Endothelial cell of umbilical vein (primary cell): Measurements from ENCODE around the gene RARRES2. TPM values are rescaled to one million over a fixed set of nuclear protein-coding genes. Genes with fewer than 3 reads are reported as not detected.

Source experiments
- BruUV-seq: library from RNA; stranded (reverse); fragments of 400-500 nt; replicated peaks from 2 replicates; lab custom pipeline; 2021; lab: Mats Ljungman, UMichigan
- CTCF ChIA-PET: fragments of 300-600, 350-600 bp; sonication (Branson Sonifier 250); formaldehyde crosslinking; loops from one replicate; lab custom pipeline; 2021; ENCODE audit warnings: antibody characterized with exemption, inconsistent platforms; lab: Charles Lee
- POLR2A ChIA-PET: fragments of 300-600, 350-600 bp; sonication (Branson Sonifier 250); formaldehyde crosslinking; loops from one replicate; lab custom pipeline; 2021; ENCODE audit warnings: antibody characterized with exemption, inconsistent platforms; lab: Charles Lee
- DNase-seq: peaks from one replicate; pipeline ENCODE4 v3.0.0-alpha.2; 2011; ENCODE audit warnings: low read depth, low spot score
- FAIRE-seq: peaks from 2 replicates; lab custom pipeline; 2011; peaks lifted over from hg19 to GRCh38; lab: Jason Lieb, UNC
- H2AFZ ChIP-seq: 2 replicates; pipeline ENCODE4 v1.6.0; 2012; ENCODE audit warnings: low read depth, low read length, control low read depth, inconsistent platforms
- H3K27ac ChIP-seq: 2 replicates; pipeline ENCODE4 v1.5.1; 2011; ENCODE audit warnings: low read depth, mild to moderate bottlenecking, control low read depth, low read length, moderate library complexity; ENCODE audit not compliant: insufficient read depth
- H3K27me3 ChIP-seq, 2 experiments: 2 replicates each; pipeline versions ENCODE4 v1.6.0 to v1.6.1; 2011; ENCODE audit warnings: low read length in 2 of 2, mixed read lengths in 1 of 2; ENCODE audit not compliant: control insufficient read depth in 2 of 2, insufficient read depth in 2 of 2
- H3K36me3 ChIP-seq, 2 experiments: 2 replicates in 1 of 2; 3 replicates in 1 of 2; pipeline ENCODE4 v1.5.1; 2011; ENCODE audit warnings: low read length in 2 of 2, mild to moderate bottlenecking in 1 of 2, moderate library complexity in 1 of 2; ENCODE audit not compliant: control insufficient read depth in 2 of 2, insufficient read depth in 2 of 2; ENCODE audit errors: extremely low read depth in 1 of 2
- H3K4me1 ChIP-seq: 3 replicates; pipeline ENCODE4 v1.5.1; 2011; ENCODE audit warnings: mild to moderate bottlenecking, low read length; ENCODE audit not compliant: control insufficient read depth, insufficient read depth; ENCODE audit errors: extremely low read depth
- H3K4me2 ChIP-seq: 2 replicates; pipeline ENCODE4 v1.6.1; 2011; ENCODE audit warnings: low read length, control low read depth, mixed read lengths; ENCODE audit not compliant: insufficient read depth
- H3K4me3 ChIP-seq, 3 experiments: fragments of 200-600 bp in 1 of 3; sonication (generic), shearing (Covaris generic) in 1 of 3; replicated peaks in 1 of 3; 2 replicates each; pipeline ENCODE4 v1.5.1; 2011 to 2016; ENCODE audit warnings: control low read depth in 3 of 3, low read length in 3 of 3, mild to moderate bottlenecking in 2 of 3, inconsistent platforms in 1 of 3, low read depth in 1 of 3, moderate library complexity in 1 of 3; ENCODE audit not compliant: insufficient read depth in 1 of 3
- H3K79me2 ChIP-seq: 2 replicates; pipeline ENCODE4 v1.6.0; 2012; ENCODE audit warnings: low read length, inconsistent platforms; ENCODE audit not compliant: control insufficient read depth, insufficient read depth
- H3K9ac ChIP-seq: replicated peaks from 2 replicates; pipeline ENCODE3; 2011; ENCODE audit warnings: low read length, control low read depth; ENCODE audit not compliant: insufficient read depth; ENCODE audit errors: extremely low read depth
- H3K9me1 ChIP-seq: replicated peaks from 3 replicates; pipeline ENCODE4 v1.6.0; 2011; ENCODE audit warnings: mild to moderate bottlenecking, low read length; ENCODE audit not compliant: control insufficient read depth, insufficient read depth; ENCODE audit errors: extremely low read depth
- H3K9me3 ChIP-seq: replicated peaks from 2 replicates; pipeline ENCODE4 v1.5.1; 2012; ENCODE audit warnings: low read length, inconsistent platforms; ENCODE audit not compliant: control insufficient read depth, insufficient read depth
- H4K20me1 ChIP-seq: replicated peaks from 2 replicates; pipeline ENCODE3; 2011; ENCODE audit warnings: mild to moderate bottlenecking, low read length; ENCODE audit not compliant: control insufficient read depth, insufficient read depth; ENCODE audit errors: extremely low read depth
- CTCF ChIP-seq, 2 donors: IDR thresholded peaks; 1 replicate in 1 of 2; 2 replicates in 1 of 2; pipeline ENCODE4 v1.5.1; 2011; ENCODE audit warnings: low read length in 2 of 2, mild to moderate bottlenecking in 2 of 2, moderate library complexity in 2 of 2, control low read depth in 1 of 2, inconsistent platforms in 1 of 2, low read depth in 1 of 2; ENCODE audit not compliant: insufficient read depth in 1 of 2; ENCODE audit errors: extremely low read depth in 1 of 2
- EZH2 ChIP-seq: IDR thresholded peaks from 2 replicates; pipeline ENCODE4 v1.6.1; 2012; ENCODE audit warnings: borderline replicate concordance, low read depth, mild to moderate bottlenecking, moderate library complexity, low read length, inconsistent platforms; ENCODE audit not compliant: severe bottlenecking
- FOS ChIP-seq: IDR thresholded peaks from 2 replicates; pipeline ENCODE4 v1.6.1; 2011; ENCODE audit warnings: mild to moderate bottlenecking, low read length, moderate library complexity, borderline replicate concordance; ENCODE audit not compliant: insufficient read depth
- GATA2 ChIP-seq: IDR thresholded peaks from 2 replicates; pipeline ENCODE4 v1.7.0; 2011; ENCODE audit warnings: low read depth, mild to moderate bottlenecking, moderate library complexity, mixed read lengths, low read length; ENCODE audit not compliant: insufficient read length, insufficient read depth
- JUN ChIP-seq: IDR thresholded peaks from 2 replicates; pipeline ENCODE4 v1.6.1; 2011; ENCODE audit warnings: borderline replicate concordance, low read depth; ENCODE audit not compliant: insufficient read length, insufficient read depth
- MAX ChIP-seq: IDR thresholded peaks from 2 replicates; pipeline ENCODE4 v1.6.1; 2011; ENCODE audit not compliant: insufficient read depth, insufficient read length
- POLR2A ChIP-seq: IDR thresholded peaks from 2 replicates; pipeline ENCODE4 v1.6.1; 2012; ENCODE audit warnings: low read depth, mild to moderate bottlenecking, control low read depth, low read length
- POLR2AphosphoS5 ChIP-seq: IDR thresholded peaks from 2 replicates; pipeline ENCODE4 v1.6.1; 2012; ENCODE audit warnings: low read depth, mild to moderate bottlenecking, control low read depth, low read length, moderate library complexity; ENCODE audit not compliant: insufficient read depth
- dilution Hi-C: fragments of 300-500 bp; cut with MboI; formaldehyde crosslinking; loops from one replicate; pipeline ENCODE4 v1.15.0; 2019; ENCODE audit warnings: low sequenced_read_pairs; ENCODE audit not compliant: extremely low pct_ligation_motif_present
- intact Hi-C: fragments of 100-400 bp; cut with micrococcal nuclease; formaldehyde crosslinking; loops from one replicate; pipeline ENCODE4 v1.10.0; 2022
- polyA plus RNA-seq, 4 experiments: library from polyadenylated mRNA; depleted of rRNA in 3 of 4; stranded (reverse) in 3 of 4; unstranded in 1 of 4; fragments of >200 nt; gene quantifications; 2 replicates each; pipeline versions ENCODE4 v1.2.1 to v1.2.3, GENCODE V29; 2011 to 2012; ENCODE audit warnings: missing spikeins in 1 of 4
- total RNA-seq: library from RNA; stranded (reverse); gene quantifications from 2 replicates; pipeline ENCODE4 v1.2.3, GENCODE V29; 2021

Gene RARRES2
- total and polyA plus RNA-seq, 2 donors (not counting 3 experiments of a cell fraction or from before 2014, with no cell fraction given), result not detected

GRCh38 chr7:150360363-150361058 is 19.1 kb upstream of the RARRES2 start:
- H2AFZ ChIP-seq, result no peak overlapping the region
- BruUV-seq, result no TSS peak
- H3K9me3 ChIP-seq, result no peaks in the 10 kb centered on the region
- H3K79me2 ChIP-seq, result no peaks in the 10 kb centered on the region
- H3K4me2 ChIP-seq, result no peak overlapping the region
- ChIA-PET POLR2A (no interaction called here), CTCF (interaction anchor here (1.0 to 1.2 kb wide), 2 partner anchors 17 to 88 kb away, joined by 4 read pairs; no protein-coding TSS in a partner anchor)
- intact Hi-C loops, result no loop called here
- H3K36me3 ChIP-seq, result no peaks in the 10 kb centered on the region
- no peak for TF ChIP-seq FOS
- TF ChIP-seq POLR2AphosphoS5, result no peak
- TF ChIP-seq MAX, result no peak
- TF ChIP-seq EZH2, result no peak
- no peak for TF ChIP-seq GATA2
- no peak for TF ChIP-seq JUN
- no peak for TF ChIP-seq CTCF (IDR thresholded peaks at IDR 0.05; ENCODE audit: extremely low read depth in 1 of 2, insufficient read depth in 1 of 2, low read depth in 1 of 2, low read length in 2 of 2)
- no peak for TF ChIP-seq POLR2A
- H3K27me3 ChIP-seq, result no peaks in the 10 kb centered on the region
- H3K4me3 ChIP-seq, result no peak overlapping the region
- no peak overlapping the region for H3K9ac ChIP-seq
- DNase-seq (no peak), FAIRE-seq (no peak)
- no peak overlapping the region for H3K27ac ChIP-seq
- no peaks in the 10 kb centered on the region for H4K20me1 ChIP-seq
- H3K4me1 ChIP-seq, result peaks cover 9% of the 10 kb centered on the region
- dilution Hi-C loops, result no loop called here
- H3K9me1 ChIP-seq, result no peaks in the 10 kb centered on the region
